ENCODE measurements around the gene STAT6.

- no peak for TF ChIP-seq EZH2phosphoT487 (IDR thresholded peaks at IDR 0.05; ENCODE audit: low read depth, severe bottlenecking, unreplicated experiment)
- TF ChIP-seq CTCF (IDR thresholded peaks at IDR 0.05; ENCODE audit: poor library complexity) = no peak
- TF ChIP-seq EZH2 (IDR thresholded peaks at IDR 0.05; ENCODE audit: borderline replicate concordance) = no peak
These were observed 13.7 kb downstream of the STAT6 start for GRCh38 chr12:57097554-57097835.

Data from hepatocyte (in vitro differentiated cells).